Left ventricle myocardium superior (tissue), 1 donor: ENCODE results near the gene SLC22A17. TPM values are rescaled to one million over a fixed set of nuclear protein-coding genes. Genes with fewer than 3 reads are reported as not detected.

Experiments
- ATAC-seq: fragments of 200-7000 bp; cut with Tn5 transposase; one replicate; pipeline ENCODE4 v1.9.1; 2020; ENCODE audit warnings: mild to moderate bottlenecking, moderate library complexity
- DNase-seq: peaks from one replicate; pipeline ENCODE4 v3.0.0-alpha.2; 2020
- intact Hi-C: fragments of 100-400 bp; cut with micrococcal nuclease; formaldehyde crosslinking; loops from one replicate; pipeline ENCODE4 v1.11.0; 2022
- total RNA-seq: library from RNA; stranded (reverse); fragmentation: NEBNext Ultra II Directional; extraction: Animal tissue kit (Norgen Biotek cat#: 25700); gene quantifications from one replicate; pipeline ENCODE4 v1.2.1, GENCODE V29; 2021
- donor health status: DM: no; HTN: yes; CAD: no; lungs with severe emphysema.

Gene SLC22A17
- total RNA-seq, 1 donor from 2014 or later = 10.7 TPM

DNA sequence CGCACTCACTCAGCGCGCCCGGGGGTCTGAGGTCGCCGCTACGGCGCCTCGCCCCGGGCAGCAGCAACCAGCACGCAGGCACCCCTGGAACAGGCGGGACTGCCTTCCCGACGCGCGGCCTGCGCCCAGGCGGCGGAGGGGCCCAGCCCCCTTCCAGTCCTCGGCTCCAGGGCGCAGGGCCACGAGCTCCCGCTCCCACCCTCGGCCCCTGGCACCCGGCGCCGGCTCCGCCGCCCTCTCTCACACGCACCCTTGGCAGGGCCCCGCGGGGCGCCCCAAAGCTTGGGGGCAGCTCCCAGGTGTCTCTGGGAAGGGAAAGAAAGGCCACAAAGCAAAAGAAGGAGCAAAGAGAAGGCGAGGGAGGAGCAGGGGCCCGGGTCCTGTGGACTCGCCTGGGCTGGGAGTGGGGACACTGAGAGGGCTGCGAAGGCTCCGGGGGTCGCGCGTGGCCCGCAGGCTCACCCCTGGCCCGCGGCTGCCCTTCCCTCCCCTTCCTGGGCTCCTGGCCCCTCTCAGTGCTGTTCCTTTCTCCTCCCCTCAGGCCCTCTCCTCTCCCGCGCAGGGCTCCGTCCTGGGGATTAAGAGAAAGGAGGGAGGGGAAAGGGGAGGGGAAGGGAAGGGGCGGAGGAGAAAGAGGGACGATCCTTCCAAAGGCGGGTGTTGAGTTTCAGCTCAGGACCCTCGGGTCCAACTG, 13.2 kb upstream of the SLC22A17 start:
- ATAC-seq = peak; percentile 83
- peak; percentile 67 for DNase-seq
- intact Hi-C loops = no loop called here

- ATAC-seq (peak; percentile 75), DNase-seq (peak; percentile 76)
- intact Hi-C loops = no loop called here
These were observed 12.5 kb upstream of the SLC22A17 start, which contains the start of gene EFS for GRCh38 chr14:23365036-23365731. TSS of gene EFS (minus strand) at chr14:23365172. CDS start at chr14:23365025, 147 bp downstream.

- peak; percentile 50 for DNase-seq
- intact Hi-C loops = no loop called here
- ATAC-seq = peak; percentile 38
These were observed 11.7 kb upstream of the SLC22A17 start for GRCh38 chr14:23364164-23365035.

- no peak for DNase-seq
- intact Hi-C loops = no loop called here
These were observed 9.5 kb upstream of the SLC22A17 start for GRCh38 chr14:23362200-23362599.

GRCh38 chr14:23361763-23362162, 9.1 kb upstream of the SLC22A17 start:
- ATAC-seq (no peak), DNase-seq (no peak)
- intact Hi-C loops = no loop called here

More at GRCh38 chr14:23362200-23362599, 9.5 kb upstream of the SLC22A17 start:
- no peak for ATAC-seq

- intact Hi-C loops = no loop called here
- DNase-seq = no peak
- ATAC-seq = no peak
These were observed 8.6 kb upstream of the SLC22A17 start for GRCh38 chr14:23361320-23361719.

DNA sequence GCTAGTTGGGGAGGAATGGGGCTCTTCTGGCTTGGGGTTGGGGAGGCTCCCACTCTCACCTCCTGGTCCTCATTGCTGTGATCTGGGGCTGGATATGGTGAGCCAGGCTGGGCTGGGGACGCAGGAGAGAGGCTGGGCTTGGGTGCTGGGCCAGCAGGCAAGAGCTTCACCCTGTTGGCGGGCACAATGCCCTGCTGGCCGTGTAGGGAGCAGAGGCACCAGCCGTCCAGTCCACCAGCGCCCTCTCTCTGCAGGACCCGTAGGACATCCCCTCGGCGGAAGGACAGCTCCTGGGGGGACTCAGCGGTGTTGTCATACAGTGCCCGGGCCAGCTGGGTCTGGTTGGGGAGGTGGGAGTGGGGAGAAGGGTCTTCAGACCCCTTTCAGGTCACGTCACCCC, 7.8 kb upstream of the SLC22A17 start:
- DNase-seq = peak; percentile 54
- no peak for ATAC-seq
- intact Hi-C loops = no loop called here

DNA sequence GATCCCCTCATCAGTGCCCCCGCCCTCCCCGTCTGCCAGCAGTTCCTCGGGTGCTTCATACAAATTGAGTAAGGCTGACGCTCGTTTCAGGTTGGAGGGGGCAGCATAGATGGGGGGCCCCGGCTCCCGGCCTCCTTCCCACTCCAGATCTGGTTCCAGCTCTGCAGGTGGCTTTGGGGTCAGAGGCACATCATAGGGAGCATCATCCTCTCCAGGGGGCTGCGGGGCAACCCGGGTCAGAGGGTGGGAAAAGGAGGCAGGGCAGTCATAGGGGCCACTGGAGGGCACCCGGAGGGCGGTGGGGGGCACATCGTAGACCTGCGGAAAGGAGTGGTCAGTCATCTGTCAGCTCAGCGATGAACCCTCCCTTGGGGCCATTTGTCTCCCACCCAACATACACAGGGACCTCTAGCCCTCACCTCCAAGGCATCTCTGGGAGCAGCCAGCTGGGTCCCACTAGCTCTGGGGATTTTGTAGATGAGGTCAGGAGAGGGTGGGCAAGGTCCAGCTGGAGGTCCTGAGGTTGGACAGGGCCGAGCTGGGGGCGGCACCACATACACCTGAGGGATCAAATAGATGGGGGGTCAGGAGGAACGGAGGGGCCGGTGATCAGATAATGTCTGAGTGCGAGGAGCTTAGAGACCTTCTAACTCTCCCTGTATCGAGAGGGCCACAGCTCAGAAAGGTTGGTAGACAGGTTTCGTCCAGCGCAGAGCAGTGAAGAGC, 7.2 kb upstream of the SLC22A17 start:
- DNase-seq (no peak), ATAC-seq (no peak)
- intact Hi-C loops = no loop called here

GRCh38 chr14:23359167-23359626, 6.5 kb upstream of the SLC22A17 start:
- DNase-seq (no peak), ATAC-seq (no peak)
- intact Hi-C loops = no loop called here

DNA sequence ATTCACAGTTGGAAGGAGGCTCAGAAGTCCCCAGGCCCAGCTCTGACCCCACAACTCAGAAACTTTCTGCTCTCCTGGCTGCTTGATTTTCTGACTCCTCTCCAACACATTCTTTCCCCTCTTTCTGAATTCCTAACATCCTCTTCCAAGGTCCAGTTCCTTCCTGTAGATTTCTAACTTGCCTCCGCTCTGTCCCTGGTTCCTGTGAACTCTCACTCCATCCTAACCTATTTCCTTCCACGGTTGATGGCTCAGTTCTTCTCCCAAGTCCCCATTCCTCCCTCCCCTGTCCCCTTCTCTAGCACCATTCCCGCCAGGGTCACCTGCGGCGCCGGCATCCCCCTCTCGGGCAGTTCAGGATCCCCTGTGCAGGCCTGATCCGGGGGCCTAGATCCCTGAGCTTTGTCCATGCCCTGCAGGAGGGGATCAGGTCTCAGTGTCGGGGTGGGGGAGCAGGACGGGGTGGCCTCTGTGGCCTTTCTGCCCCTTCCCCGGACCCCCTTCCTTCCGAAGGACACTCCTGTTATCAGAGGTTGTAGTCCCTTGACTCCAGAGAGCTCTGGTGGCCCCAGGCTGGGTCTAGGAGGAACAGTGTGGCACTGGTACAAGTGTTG, 6.0 kb upstream of the SLC22A17 start:
- DNase-seq (no peak), ATAC-seq (no peak)
- intact Hi-C loops = no loop called here

DNA sequence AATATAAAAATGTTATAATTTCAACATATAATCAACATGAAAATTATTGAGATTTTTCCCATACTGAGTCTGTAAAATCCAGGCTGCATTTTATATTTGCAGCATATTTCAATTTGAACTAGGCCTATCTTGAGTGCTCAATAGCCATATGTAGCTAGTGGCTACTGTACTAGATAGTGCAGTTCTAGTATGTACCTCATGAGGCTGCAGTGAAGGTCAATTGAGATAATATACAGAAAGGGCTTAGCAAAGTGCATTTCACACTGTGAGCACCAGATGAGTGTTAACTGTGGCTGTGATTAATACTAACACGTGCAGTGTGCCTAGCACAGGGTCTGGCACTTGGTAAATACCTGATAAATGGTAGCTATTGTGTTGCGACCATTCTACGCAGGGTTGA, 5.4 kb upstream of the SLC22A17 start:
- ATAC-seq (peak; percentile 42), DNase-seq (no peak)
- intact Hi-C loops = no loop called here

- intact Hi-C loops = no loop called here
- no peak for DNase-seq
- ATAC-seq = no peak
These were observed 4.6 kb upstream of the SLC22A17 start for GRCh38 chr14:23357261-23357660.

- DNase-seq = no peak
- intact Hi-C loops = no loop called here
- ATAC-seq = no peak
These were observed 4.0 kb upstream of the SLC22A17 start for GRCh38 chr14:23356662-23357061.

DNA sequence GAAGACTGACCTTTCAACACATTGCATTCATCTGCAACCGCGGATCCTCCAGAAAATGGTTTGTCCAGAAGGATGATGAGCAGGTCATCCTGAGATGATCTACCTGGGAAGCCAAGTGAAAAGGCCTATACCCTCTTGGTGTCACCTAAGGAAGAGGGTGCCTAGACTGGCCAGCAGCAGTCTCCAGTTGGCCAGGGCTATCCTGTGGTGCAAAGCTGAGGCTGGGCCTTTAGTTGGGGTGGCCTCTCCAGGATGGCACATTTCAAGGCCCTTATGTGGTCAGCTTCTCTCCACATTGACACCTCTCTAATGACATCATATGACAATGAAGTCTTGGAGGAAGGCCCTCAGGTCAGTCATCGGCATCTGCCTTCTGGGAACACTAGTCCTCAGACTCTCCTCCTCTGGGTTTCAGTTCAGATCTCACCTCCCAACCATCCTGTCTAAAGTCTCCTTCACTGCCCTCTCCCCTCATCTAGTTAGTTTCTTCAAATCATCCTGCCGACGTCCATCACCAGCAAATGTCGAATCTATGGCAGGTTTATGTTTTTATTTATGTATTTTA, 3.3 kb upstream of the SLC22A17 start:
- intact Hi-C loops = no loop called here
- no peak for ATAC-seq
- no peak for DNase-seq

DNA sequence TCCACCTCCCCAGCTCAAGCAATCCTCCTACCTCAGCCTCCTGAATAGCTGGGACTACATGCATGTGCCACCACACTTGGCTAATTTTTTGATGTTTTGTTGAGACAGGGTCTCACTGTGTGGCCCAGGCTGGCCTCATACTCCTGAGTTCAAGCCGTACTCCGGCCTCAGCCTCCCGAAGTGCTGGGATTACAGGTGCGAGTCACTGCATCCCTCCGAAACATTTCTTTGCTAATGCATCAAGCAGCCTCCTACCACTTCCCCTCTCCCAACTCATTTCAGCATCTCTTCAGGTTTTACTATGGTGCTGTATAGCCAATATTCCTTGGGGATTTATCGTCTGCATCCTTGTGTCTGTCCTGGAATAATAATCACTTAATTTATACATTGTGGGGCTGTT, 2.3 kb upstream of the SLC22A17 start:
- intact Hi-C loops = no loop called here
- no peak for DNase-seq

GRCh38 chr14:23353433-23353780, 720 bp upstream of the SLC22A17 start:
- DNase-seq (no peak), ATAC-seq (no peak)
- intact Hi-C loops = no loop called here

More for the DNA sequence above, 2.3 kb upstream of the SLC22A17 start:
- ATAC-seq = no peak

DNA sequence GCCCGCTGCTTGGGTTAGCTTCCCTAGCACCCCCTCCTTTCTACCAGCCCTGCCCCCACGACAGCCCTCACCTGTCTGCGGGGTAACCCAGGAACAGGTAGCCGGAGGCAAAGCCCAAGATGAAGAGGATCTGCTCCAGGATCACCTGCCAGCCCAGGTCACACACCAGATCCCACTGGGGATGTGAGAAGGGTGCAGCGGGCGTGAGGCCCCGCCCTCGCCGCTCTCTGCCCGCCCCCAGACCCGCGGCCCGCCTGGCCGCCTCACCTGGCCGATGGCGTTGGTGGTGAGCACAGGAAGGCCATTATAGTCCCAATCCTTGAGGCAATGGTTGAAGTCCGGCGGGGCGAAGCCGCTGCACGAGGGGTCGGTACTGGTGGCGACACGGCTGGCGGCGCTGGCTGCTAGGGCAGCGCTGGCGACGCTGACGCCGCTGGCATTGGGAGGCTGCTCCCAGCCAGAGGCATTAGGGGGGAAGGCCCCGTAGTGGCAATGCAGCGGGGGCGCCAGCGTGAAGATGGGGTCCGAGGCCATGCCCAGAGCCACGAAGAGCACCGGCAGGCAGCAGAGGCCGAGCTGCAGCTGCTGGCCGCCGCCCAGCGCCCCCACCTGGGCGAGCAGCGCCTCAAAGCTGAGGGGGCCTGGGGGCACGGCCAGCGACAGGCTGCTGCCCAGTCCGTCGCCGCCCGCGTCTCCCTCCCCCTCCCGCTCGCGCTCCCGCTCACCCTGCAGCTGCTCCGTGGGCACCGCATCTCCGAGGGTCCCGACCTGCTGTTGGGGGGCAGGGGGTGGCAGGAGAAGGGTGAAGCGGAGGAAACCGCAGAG, 794 bp downstream of the SLC22A17 start:
- peak; percentile 39 for ATAC-seq
- intact Hi-C loops = no loop called here
- DNase-seq = no peak
